Fibroblast of lung (primary cell): Measurements from ENCODE around the gene CYP26B1. TPM values are rescaled to one million over a fixed set of nuclear protein-coding genes. Genes with fewer than 3 reads are reported as not detected.
A peak's percentile ranks its signal among the peaks of the same experiment; 100 is the strongest.

Experiments
- DNase-seq, 2 donors: peaks; one replicate each; pipeline versions ENCODE4 v3.0.0 to v3.0.0-alpha.2; 2010; ENCODE audit warnings: low read depth in 2 of 2
- H2AFZ ChIP-seq: 2 replicates; pipeline ENCODE4 v1.5.1; 2012; ENCODE audit warnings: low read length, control low read depth, inconsistent platforms
- H3K27ac ChIP-seq: 2 replicates; pipeline ENCODE4 v1.5.1; 2011; ENCODE audit warnings: low read length, control low read depth; ENCODE audit not compliant: insufficient read depth
- H3K27me3 ChIP-seq: 2 replicates; pipeline ENCODE4 v1.5.1; 2011; ENCODE audit warnings: mild to moderate bottlenecking, low read length; ENCODE audit not compliant: control insufficient read depth, insufficient read depth
- H3K36me3 ChIP-seq: 2 replicates; pipeline ENCODE4 v1.5.1; 2011; ENCODE audit warnings: low read length; ENCODE audit not compliant: control insufficient read depth, insufficient read depth
- H3K4me1 ChIP-seq: 2 replicates; pipeline ENCODE4 v1.5.1; 2011; ENCODE audit warnings: low read length; ENCODE audit not compliant: control insufficient read depth, insufficient read depth; ENCODE audit errors: extremely low read depth
- H3K4me2 ChIP-seq: 2 replicates; pipeline ENCODE4 v1.5.1; 2011; ENCODE audit warnings: low read length, control low read depth; ENCODE audit not compliant: insufficient read depth; ENCODE audit errors: extremely low read depth
- H3K4me3 ChIP-seq, 4 experiments: fragments of 200-600 bp in 1 of 4; sonication (generic) in 1 of 4; replicated peaks in 1 of 4; 2 replicates each; pipeline ENCODE4 v1.5.1; 2011 to 2016; ENCODE audit warnings: low read length in 4 of 4, low read depth in 3 of 4, mild to moderate bottlenecking in 3 of 4, control low read depth in 2 of 4, inconsistent platforms in 1 of 4, mixed read lengths in 1 of 4; ENCODE audit not compliant: insufficient read depth in 1 of 4; ENCODE audit errors: control extremely low read depth in 1 of 4
- H3K79me2 ChIP-seq: 2 replicates; pipeline ENCODE4 v1.5.1; 2012; ENCODE audit warnings: mild to moderate bottlenecking, low read length, inconsistent platforms; ENCODE audit not compliant: control insufficient read depth, insufficient read depth
- H3K9ac ChIP-seq: 2 replicates; pipeline ENCODE4 v1.5.1; 2011; ENCODE audit warnings: mild to moderate bottlenecking, low read length, control low read depth; ENCODE audit not compliant: insufficient read depth
- H3K9me3 ChIP-seq: 2 replicates; pipeline ENCODE4 v1.5.1; 2012; ENCODE audit warnings: low read depth, low read length; ENCODE audit not compliant: control insufficient read depth, insufficient read depth
- H4K20me1 ChIP-seq: 2 replicates; pipeline ENCODE4 v1.5.1; 2011; ENCODE audit warnings: low read length; ENCODE audit not compliant: control insufficient read depth, insufficient read depth; ENCODE audit errors: extremely low read depth
- CTCF ChIP-seq, 2 donors: IDR thresholded peaks in 1 of 2; conservative IDR thresholded peaks in 1 of 2; 1 replicate in 1 of 2; 2 replicates in 1 of 2; pipeline ENCODE4 v1.5.1; 2011 to 2012; ENCODE audit warnings: low read length in 2 of 2, control low read depth in 1 of 2, inconsistent platforms in 1 of 2, low read depth in 1 of 2, mild to moderate bottlenecking in 1 of 2
- EZH2 ChIP-seq: IDR thresholded peaks from 2 replicates; pipeline ENCODE4 v1.5.1; 2012; ENCODE audit warnings: low read length, control low read depth, mild to moderate bottlenecking; ENCODE audit errors: missing control alignments
- polyA plus RNA-seq, 2 donors: library from polyadenylated mRNA; depleted of rRNA in 1 of 2; stranded (reverse) in 1 of 2; unstranded in 1 of 2; fragments of >200 nt; gene quantifications; 2 replicates each; pipeline ENCODE4 v1.2.1, GENCODE V29; 2011 to 2012; ENCODE audit warnings: missing spikeins in 1 of 2
- total RNA-seq: library from RNA; depleted of rRNA; stranded (reverse); fragments of >200 nt; gene quantifications from 2 replicates; pipeline ENCODE4 v1.2.1, GENCODE V29; 2014

Gene CYP26B1
- total and polyA plus RNA-seq, 2 donors (not counting 1 experiment from before 2014, with no cell fraction given): 0.09 to 0.17 TPM

DNA sequence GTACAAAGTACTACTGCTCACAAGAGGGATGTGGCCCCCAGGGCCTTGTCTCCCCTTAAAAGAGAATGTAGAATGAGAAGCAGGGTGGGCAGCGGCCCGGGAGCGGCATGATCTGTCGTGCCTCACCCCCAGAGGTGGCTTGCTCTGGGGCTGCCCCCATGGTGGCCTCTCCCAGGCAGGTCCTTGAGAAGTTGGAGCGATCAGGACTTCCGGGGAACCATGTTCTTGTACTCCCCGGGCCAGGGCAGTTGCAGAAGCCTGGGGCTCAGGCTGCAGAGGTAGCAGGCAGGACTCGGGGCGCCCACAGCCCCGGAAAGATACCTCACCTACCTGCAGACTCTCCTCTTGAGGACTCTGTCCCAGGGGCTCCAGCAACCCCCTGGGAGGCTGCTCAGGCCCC lies 62.6 kb downstream of the CYP26B1 start:
- no peaks in the 10 kb centered on the region for H3K79me2 ChIP-seq
- no peak for DNase-seq
- no peak overlapping the region for H3K4me2 ChIP-seq
- no peaks in the 10 kb centered on the region for H3K36me3 ChIP-seq
- TF ChIP-seq CTCF (conservative IDR thresholded peaks at IDR 0.05 in 1 of 2, IDR thresholded peaks at IDR 0.05 in 1 of 2; ENCODE audit: low read depth in 1 of 2, low read length in 2 of 2) (no peak), EZH2 (no peak)
- no peak overlapping the region for H3K4me3 ChIP-seq
- no peak overlapping the region for H2AFZ ChIP-seq
- H3K27ac ChIP-seq: no peak overlapping the region
- H3K9ac ChIP-seq: no peak overlapping the region
- H3K9me3 ChIP-seq: no peaks in the 10 kb centered on the region
- no peaks in the 10 kb centered on the region for H3K4me1 ChIP-seq
- no peaks in the 10 kb centered on the region for H3K27me3 ChIP-seq
- no peaks in the 10 kb centered on the region for H4K20me1 ChIP-seq

DNA sequence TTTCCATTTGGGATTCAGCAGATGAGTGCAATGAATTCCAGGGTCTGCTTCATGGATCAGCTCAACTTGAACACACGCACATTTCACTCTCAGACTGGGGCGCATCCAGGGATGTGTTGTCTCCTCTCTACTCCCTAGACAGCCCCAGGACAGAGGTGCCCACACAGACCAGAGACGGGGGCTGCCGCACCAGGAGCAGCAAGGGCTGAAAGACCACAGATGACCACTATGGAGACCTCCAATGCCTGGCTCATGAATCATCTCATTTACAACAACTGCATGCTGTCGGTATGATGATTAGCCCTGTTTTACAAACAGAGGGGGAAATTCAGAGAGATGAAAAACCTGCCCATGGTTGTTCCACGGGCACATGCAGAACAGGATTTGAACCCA lies 63.1 kb downstream of the CYP26B1 start:
- Histone ChIP-seq H3K36me3 (no peaks in the 10 kb centered on the region), H3K79me2 (no peaks in the 10 kb centered on the region), H3K4me1 (no peaks in the 10 kb centered on the region), H2AFZ (no peak overlapping the region), H3K4me3 (no peak overlapping the region), H3K27me3 (no peaks in the 10 kb centered on the region), H4K20me1 (no peaks in the 10 kb centered on the region), H3K9ac (no peak overlapping the region), H3K9me3 (no peaks in the 10 kb centered on the region), H3K4me2 (no peak overlapping the region), H3K27ac (no peak overlapping the region)
- DNase-seq: peak in 1 of 2 donors; percentile 67
- TF ChIP-seq CTCF (conservative IDR thresholded peaks at IDR 0.05 in 1 of 2, IDR thresholded peaks at IDR 0.05 in 1 of 2; ENCODE audit: low read depth in 1 of 2, low read length in 2 of 2): no peak
- TF ChIP-seq EZH2: no peak

GRCh38 chr2:72083751-72084583 lies 63.7 kb downstream of the CYP26B1 start:
- TF ChIP-seq EZH2: no peak
- no peak for TF ChIP-seq CTCF (conservative IDR thresholded peaks at IDR 0.05 in 1 of 2, IDR thresholded peaks at IDR 0.05 in 1 of 2; ENCODE audit: low read depth in 1 of 2, low read length in 2 of 2)
- Histone ChIP-seq H3K79me2 (no peaks in the 10 kb centered on the region), H3K4me2 (no peak overlapping the region), H3K27ac (no peak overlapping the region), H4K20me1 (no peaks in the 10 kb centered on the region), H2AFZ (no peak overlapping the region), H3K9me3 (no peaks in the 10 kb centered on the region), H3K36me3 (no peaks in the 10 kb centered on the region), H3K27me3 (no peaks in the 10 kb centered on the region), H3K9ac (no peak overlapping the region), H3K4me1 (no peaks in the 10 kb centered on the region), H3K4me3 (no peak overlapping the region)
- no peak for DNase-seq
